ENCODE results near the gene FBXL20.

GRCh38 chr17:39340731-39341130 is 60.7 kb downstream of the FBXL20 start:
- no peak for TF ChIP-seq CTCF (IDR thresholded peaks at IDR 0.05)
- no peak for TF ChIP-seq POLR2A (IDR thresholded peaks at IDR 0.05)
